ENCODE measurements around the gene SLC22A23.
"Not testable (repeated sequence)": the region's sequence is repeated elsewhere in the genome, so short reads cannot be mapped to it uniquely, and the experiment has no call there.

Gene SLC22A23

GRCh38 chr6:3253597-3253961 lies 203.3 kb downstream of the SLC22A23 start:
- Mint-ChIP-seq H3K9me3 (no peaks in the 10 kb centered on the region), H3K27me3 (peaks cover 46% of the 10 kb centered on the region), H3K4me3 (no peak overlapping the region), H3K4me1 (ENCODE audit: low read depth) (peaks cover 16% of the 10 kb centered on the region), H3K27ac (no peak overlapping the region), H3K36me3 (ENCODE audit: low read depth) (no peaks in the 10 kb centered on the region)
- intact Hi-C loops (cut with micrococcal nuclease), result loop anchor here (10.0 kb wide), 1 partner anchor 259 kb away; the partner anchor contains the start of gene NQO2

- H3K9me3 Mint-ChIP-seq, result no peaks in the 10 kb centered on the region
- H3K4me3 Mint-ChIP-seq, result no peak overlapping the region
- H3K27ac Mint-ChIP-seq, result no peak overlapping the region
- intact Hi-C loops (cut with micrococcal nuclease), result loop anchor here (10.0 kb wide), 1 partner anchor 258 kb away; the partner anchor contains the start of gene NQO2
- H3K4me1 Mint-ChIP-seq (ENCODE audit: low read depth), result peaks cover 16% of the 10 kb centered on the region
- no peaks in the 10 kb centered on the region for H3K36me3 Mint-ChIP-seq (ENCODE audit: low read depth)
- H3K27me3 Mint-ChIP-seq, result peaks cover 51% of the 10 kb centered on the region
Observed at GRCh38 chr6:3252861-3253596, 203.8 kb downstream of the SLC22A23 start.

GRCh38 chr6:3252369-3252768 lies 204.5 kb downstream of the SLC22A23 start:
- Mint-ChIP-seq H3K4me3 (no peak overlapping the region), H3K27me3 (peaks cover 56% of the 10 kb centered on the region), H3K4me1 (ENCODE audit: low read depth) (peaks cover 16% of the 10 kb centered on the region), H3K27ac (no peak overlapping the region), H3K36me3 (ENCODE audit: low read depth) (no peaks in the 10 kb centered on the region), H3K9me3 (no peaks in the 10 kb centered on the region)
- intact Hi-C loops (cut with micrococcal nuclease), result loop anchor here (10.0 kb wide), 1 partner anchor 258 kb away; the partner anchor contains the start of gene NQO2

GRCh38 chr6:3251462-3252314 lies 205.2 kb downstream of the SLC22A23 start:
- Mint-ChIP-seq H3K9me3 (no peaks in the 10 kb centered on the region), H3K4me1 (ENCODE audit: low read depth) (peaks cover 16% of the 10 kb centered on the region), H3K27me3 (peaks cover 55% of the 10 kb centered on the region), H3K27ac (no peak overlapping the region), H3K4me3 (no peak overlapping the region), H3K36me3 (ENCODE audit: low read depth) (no peaks in the 10 kb centered on the region)
- intact Hi-C loops (cut with micrococcal nuclease), result loop anchor here (1.0 to 10.0 kb wide), 2 partner anchors 125 to 257 kb away; partner anchors contain the start of gene NQO2

GRCh38 chr6:3250231-3250675 lies 206.6 kb downstream of the SLC22A23 start:
- H3K4me1 Mint-ChIP-seq (ENCODE audit: low read depth), result peaks cover 16% of the 10 kb centered on the region
- H3K27me3 Mint-ChIP-seq, result peaks cover 53% of the 10 kb centered on the region
- H3K9me3 Mint-ChIP-seq, result no peaks in the 10 kb centered on the region
- no peak overlapping the region for H3K4me3 Mint-ChIP-seq
- no peaks in the 10 kb centered on the region for H3K36me3 Mint-ChIP-seq (ENCODE audit: low read depth)
- intact Hi-C loops (cut with micrococcal nuclease), result loop anchor here (10.0 kb wide), 1 partner anchor 255 kb away; the partner anchor contains the start of gene NQO2
- H3K27ac Mint-ChIP-seq, result no peak overlapping the region

GRCh38 chr6:3249821-3250220 lies 207.0 kb downstream of the SLC22A23 start:
- no peaks in the 10 kb centered on the region for H3K9me3 Mint-ChIP-seq
- intact Hi-C loops (cut with micrococcal nuclease), result loop anchor here (10.0 kb wide), 1 partner anchor 255 kb away; the partner anchor contains the start of gene NQO2

GRCh38 chr6:3247255-3248146 lies 209.3 kb downstream of the SLC22A23 start:
- Mint-ChIP-seq H3K27me3 (peaks cover 63% of the 10 kb centered on the region), H3K9me3 (no peaks in the 10 kb centered on the region), H3K4me3 (no peak overlapping the region), H3K36me3 (ENCODE audit: low read depth) (no peaks in the 10 kb centered on the region), H3K4me1 (ENCODE audit: low read depth) (peaks cover 16% of the 10 kb centered on the region), H3K27ac (no peak overlapping the region)
- intact Hi-C loops (cut with micrococcal nuclease), result no loop called here

More at GRCh38 chr6:3249821-3250220, 207.0 kb downstream of the SLC22A23 start:
- Mint-ChIP-seq H3K4me3 (no peak overlapping the region), H3K4me1 (ENCODE audit: low read depth) (peaks cover 16% of the 10 kb centered on the region), H3K27me3 (peaks cover 48% of the 10 kb centered on the region), H3K36me3 (ENCODE audit: low read depth) (no peaks in the 10 kb centered on the region), H3K27ac (no peak overlapping the region)

- no peak overlapping the region for H3K27ac Mint-ChIP-seq
- no peaks in the 10 kb centered on the region for H3K9me3 Mint-ChIP-seq
Observed at GRCh38 chr6:3245216-3245615, 211.6 kb downstream of the SLC22A23 start.

GRCh38 chr6:3244832-3245161 lies 212.1 kb downstream of the SLC22A23 start:
- peaks cover 61% of the 10 kb centered on the region for H3K27me3 Mint-ChIP-seq
- intact Hi-C loops (cut with micrococcal nuclease); H3K27ac Mint-ChIP-seq; H3K4me1 Mint-ChIP-seq (ENCODE audit: low read depth); H3K4me3 Mint-ChIP-seq; H3K9me3 Mint-ChIP-seq; H3K36me3 Mint-ChIP-seq (ENCODE audit: low read depth): not testable (repeated sequence)

More at GRCh38 chr6:3245216-3245615, 211.6 kb downstream of the SLC22A23 start:
- H3K27me3 Mint-ChIP-seq, result peaks cover 61% of the 10 kb centered on the region
- H3K36me3 Mint-ChIP-seq (ENCODE audit: low read depth), result no peaks in the 10 kb centered on the region
- H3K4me1 Mint-ChIP-seq (ENCODE audit: low read depth), result peaks cover 5% of the 10 kb centered on the region
- H3K4me3 Mint-ChIP-seq, result no peak overlapping the region
- intact Hi-C loops (cut with micrococcal nuclease), result no loop called here

- Mint-ChIP-seq H3K4me3 (no peak overlapping the region), H3K27me3 (peaks cover 59% of the 10 kb centered on the region), H3K36me3 (ENCODE audit: low read depth) (no peaks in the 10 kb centered on the region), H3K4me1 (ENCODE audit: low read depth) (peaks cover 1% of the 10 kb centered on the region), H3K9me3 (no peaks in the 10 kb centered on the region), H3K27ac (no peak overlapping the region)
- intact Hi-C loops (cut with micrococcal nuclease), result no loop called here
Observed at GRCh38 chr6:3244003-3244831, 212.6 kb downstream of the SLC22A23 start.

- Mint-ChIP-seq H3K36me3 (ENCODE audit: low read depth) (no peaks in the 10 kb centered on the region), H3K9me3 (no peaks in the 10 kb centered on the region), H3K27me3 (peaks cover 56% of the 10 kb centered on the region), H3K4me1 (ENCODE audit: low read depth) (peaks cover 5% of the 10 kb centered on the region), H3K4me3 (no peak overlapping the region), H3K27ac (no peak overlapping the region)
- intact Hi-C loops (cut with micrococcal nuclease), result no loop called here
Observed at GRCh38 chr6:3242768-3243167, 214.1 kb downstream of the SLC22A23 start.

GRCh38 chr6:3241745-3242144 lies 215.1 kb downstream of the SLC22A23 start:
- H3K27me3 Mint-ChIP-seq, result peaks cover 59% of the 10 kb centered on the region

GRCh38 chr6:3240595-3240994 lies 216.3 kb downstream of the SLC22A23 start:
- Mint-ChIP-seq H3K27me3 (peaks cover 61% of the 10 kb centered on the region), H3K27ac (no peak overlapping the region), H3K9me3 (no peaks in the 10 kb centered on the region), H3K4me1 (ENCODE audit: low read depth) (peaks cover 9% of the 10 kb centered on the region), H3K36me3 (ENCODE audit: low read depth) (no peaks in the 10 kb centered on the region), H3K4me3 (no peak overlapping the region)
- intact Hi-C loops (cut with micrococcal nuclease), result no loop called here

More at GRCh38 chr6:3241745-3242144, 215.1 kb downstream of the SLC22A23 start:
- H3K36me3 Mint-ChIP-seq (ENCODE audit: low read depth); H3K9me3 Mint-ChIP-seq; H3K27ac Mint-ChIP-seq; H3K4me3 Mint-ChIP-seq; intact Hi-C loops (cut with micrococcal nuclease); H3K4me1 Mint-ChIP-seq (ENCODE audit: low read depth): not testable (repeated sequence)
